Esophagus squamous epithelium (tissue), 4 donors: ENCODE results near the gene NFATC4.

Source experiments
- CTCF ChIP-seq, 6 experiments: fragments of 450-650 bp in 4 of 6; fragments of 200-600 bp in 2 of 6; sonication (generic) in 2 of 6; IDR thresholded peaks; one replicate each; pipeline ENCODE4 v1.5.1; 2016 to 2019; ENCODE audit warnings: antibody characterized with exemption in 6 of 6, mild to moderate bottlenecking in 4 of 6, moderate library complexity in 4 of 6
- POLR2A ChIP-seq, 4 donors: fragments of 450-650 bp; IDR thresholded peaks; one replicate each; pipeline ENCODE4 v1.6.1; 2017; ENCODE audit warnings: antibody characterized with exemption in 4 of 4, mild to moderate bottlenecking in 4 of 4, moderate library complexity in 3 of 4

GRCh38 chr14:24409192-24409591 lies 41.2 kb downstream of the NFATC4 start:
- no peak for TF ChIP-seq CTCF (IDR thresholded peaks at IDR 0.05)
- TF ChIP-seq POLR2A (IDR thresholded peaks at IDR 0.05) = no peak
